Measurements from ENCODE around the gene MAPKBP1. TPM values are rescaled to one million over a fixed set of nuclear protein-coding genes. Genes with fewer than 3 reads are reported as not detected.

The MAPKBP1 gene
- total and polyA plus RNA-seq, 9 of the 15 experiments (the other 6 are each of a cell fraction or from before 2014, with no cell fraction given), result 0.15 to 9.5 (median 4.5) TPM

GRCh38 chr15:41827290-41827879 is 53.1 kb downstream of the MAPKBP1 start:
- ATAC-seq, result peak; percentile 4
- Histone ChIP-seq H3K36me3 (ENCODE audit: control insufficient read depth, insufficient read depth, low read length) (peaks cover 10% of the 10 kb centered on the region; the same call in 1 of the 3 replicates), H2AFZ (ENCODE audit: low read depth, low read length) (peak overlapping the region; percentile 81), H3K9me3 (replicated peaks; ENCODE audit: control insufficient read depth, insufficient read depth, low read depth, low read length) (no peaks in the 10 kb centered on the region), H4K20me1 (replicated peaks; ENCODE audit: control insufficient read depth, insufficient read depth, low read length) (no peaks in the 10 kb centered on the region), H3K4me1 (replicated peaks in 1 of 2; ENCODE audit: control insufficient read depth in 2 of 2, insufficient read depth in 2 of 2, low read length in 2 of 2) (peaks cover 6 to 23% of the 10 kb centered on the region in 2 experiments; a peak in 2 of 5 replicates), H3K9ac (ENCODE audit: insufficient read depth in 1 of 2, low read depth in 2 of 2, low read length in 2 of 2) (peak overlapping the region in 1 of 2 experiments; percentile 76; a peak in 2 of 4 replicates), H3K27ac (ENCODE audit: extremely low read depth, low read depth, low read length) (no peak overlapping the region), H3K79me2 (ENCODE audit: control insufficient read depth, insufficient read depth, low read length) (peaks cover 9% of the 10 kb centered on the region; the same call in 2 of the 3 replicates), H3K4me3 (peak overlapping the region; percentile 52), H3K9me1 (ENCODE audit: control insufficient read depth, insufficient read depth, low read length) (no peaks in the 10 kb centered on the region), H3K27me3 (ENCODE audit: control insufficient read depth in 2 of 2, insufficient read depth in 2 of 2, low read length in 2 of 2) (no peaks in the 10 kb centered on the region), H3K4me2 (ENCODE audit: insufficient read depth, low read length) (peak overlapping the region; percentile 78)
- no peak for FAIRE-seq
- ChIA-PET POLR2A (interaction anchor here (0.7 kb wide), 1 partner anchor 154 kb away, joined by 3 read pairs; no protein-coding TSS in a partner anchor), CTCF (ENCODE audit: low intra/inter-chr PET ratio) (interaction anchor here (0.6 kb wide), 1 partner anchor 508 kb away, joined by 4 read pairs; no protein-coding TSS in a partner anchor)
- in situ Hi-C loops (cut with MboI) (no loop called here), intact Hi-C loops (cut with micrococcal nuclease) (no loop called here)
- DNase-seq (ENCODE audit: extremely low read depth in 1 of 4, low spot score in 3 of 4), result peak in 2 of 4 experiments; percentile 31 to 35
- BruUV-seq (replicated peaks), result no TSS peak
- 20% methylated on average over 33 of the region's 37 CpGs for WGBS (ENCODE audit: insufficient coverage, low coverage, missing lambda C conversion rate)
- TF ChIP-seq ZNF12 (CRISPR knock-in tag; IDR thresholded peaks at IDR 0.05) (no peak), ZEB2 (IDR thresholded peaks at IDR 0.05) (no peak), ATF7 (IDR thresholded peaks at IDR 0.05) (no peak), ZNF354B (CRISPR knock-in tag; IDR thresholded peaks at IDR 0.05) (no peak), SPI1 (IDR thresholded peaks at IDR 0.05; ENCODE audit: borderline replicate concordance, low read depth, low read length) (no peak), GATAD2A (IDR thresholded peaks at IDR 0.05) (no peak), ARID3A (IDR thresholded peaks at IDR 0.05; ENCODE audit: borderline replicate concordance, low read depth, low read length) (no peak), KAT7 (CRISPR knock-in tag; IDR thresholded peaks at IDR 0.05; ENCODE audit: borderline replicate concordance) (no peak), PCBP1 (IDR thresholded peaks at IDR 0.05; ENCODE audit: low read depth, low read length, poor library complexity, severe bottlenecking) (peak; percentile 13), CTCF (IDR thresholded peaks at IDR 0.05 in 2 of 3, conservative IDR thresholded peaks at IDR 0.05 in 1 of 3; ENCODE audit: insufficient read depth in 2 of 3, low read depth in 1 of 3, low read length in 3 of 3) (peak in 1 of 3 experiments; percentile 8; a peak in 1 of 6 replicates), ARID1B (IDR thresholded peaks at IDR 0.05) (no peak), ATF4 (CRISPR knock-in tag; IDR thresholded peaks at IDR 0.05) (no peak), ZNF79 (CRISPR knock-in tag; IDR thresholded peaks at IDR 0.05; ENCODE audit: low read depth) (no peak), ZSCAN29 (IDR thresholded peaks at IDR 0.05) (no peak), ZZZ3 (IDR thresholded peaks at IDR 0.05) (no peak), MBD2 (IDR thresholded peaks at IDR 0.05; ENCODE audit: borderline replicate concordance, low read depth) (no peak), ZBTB33 (CRISPR knock-in tag; IDR thresholded peaks at IDR 0.05) (peak; percentile 90)

Data from K562 (cell line).